ENCODE results near the gene COA6.
"Not testable (repeated sequence)": the region's sequence is repeated elsewhere in the genome, so short reads cannot be mapped to it uniquely, and the experiment has no call there.

Gene COA6

GRCh38 chr1:234368320-234369032 lies 4.8 kb upstream of the COA6 start:
- DNase-seq (ENCODE audit: insufficient read length, low spot score), result no peak
- FAIRE-seq, result no peak
- no peak for TF ChIP-seq POLR2A (IDR thresholded peaks at IDR 0.05; ENCODE audit: low read depth, low read length)
- TF ChIP-seq POU2F2 (IDR thresholded peaks at IDR 0.05; ENCODE audit: low read depth, low read length), result no peak
- TF ChIP-seq SPI1 (IDR thresholded peaks at IDR 0.05; ENCODE audit: low read depth, low read length), result no peak
- TF ChIP-seq TAF1 (IDR thresholded peaks at IDR 0.05; ENCODE audit: low read depth, low read length), result no peak
- TF ChIP-seq POLR2AphosphoS5 (IDR thresholded peaks at IDR 0.05; ENCODE audit: low read depth, low read length), result no peak
- no peak for TF ChIP-seq PAX5 (IDR thresholded peaks at IDR 0.05; ENCODE audit: insufficient read depth, low read length, severe bottlenecking)

GRCh38 chr1:234369033-234369430 lies 4.2 kb upstream of the COA6 start:
- TF ChIP-seq POU2F2 (IDR thresholded peaks at IDR 0.05; ENCODE audit: low read depth, low read length), result no peak
- TF ChIP-seq POLR2A (IDR thresholded peaks at IDR 0.05; ENCODE audit: low read depth, low read length), result no peak
- TF ChIP-seq POLR2AphosphoS5 (IDR thresholded peaks at IDR 0.05; ENCODE audit: low read depth, low read length), result no peak
- no peak for TF ChIP-seq TAF1 (IDR thresholded peaks at IDR 0.05; ENCODE audit: low read depth, low read length)
- TF ChIP-seq PAX5 (IDR thresholded peaks at IDR 0.05; ENCODE audit: insufficient read depth, low read length, severe bottlenecking), result no peak
- no peak for TF ChIP-seq SPI1 (IDR thresholded peaks at IDR 0.05; ENCODE audit: low read depth, low read length)
- no peak for FAIRE-seq
- no peak for DNase-seq (ENCODE audit: insufficient read length, low spot score)

DNA sequence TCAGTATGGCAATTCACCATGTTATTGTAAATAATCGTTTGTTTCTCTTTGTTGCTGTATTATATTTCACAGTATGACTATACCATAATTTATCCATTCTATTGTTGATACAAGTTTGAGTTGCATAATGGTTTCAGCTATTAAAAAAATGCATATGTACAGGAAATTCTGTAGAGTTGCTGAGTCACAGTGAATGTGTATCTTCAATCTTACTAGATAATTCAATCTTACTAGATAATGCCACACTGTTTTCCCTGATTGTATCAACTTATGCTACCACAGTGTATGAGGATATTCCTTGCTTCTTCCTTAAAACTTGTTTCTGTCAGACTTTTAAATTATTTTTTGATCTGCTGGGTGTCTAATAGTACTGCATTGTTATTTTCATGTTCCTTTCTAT lies 3.5 kb upstream of the COA6 start:
- FAIRE-seq (no peak), DNase-seq (ENCODE audit: insufficient read length, low spot score) (no peak)
- no peak for TF ChIP-seq SPI1 (IDR thresholded peaks at IDR 0.05; ENCODE audit: low read depth, low read length)
- TF ChIP-seq TAF1 (IDR thresholded peaks at IDR 0.05; ENCODE audit: low read depth, low read length), result no peak
- TF ChIP-seq POLR2AphosphoS5 (IDR thresholded peaks at IDR 0.05; ENCODE audit: low read depth, low read length), result no peak
- TF ChIP-seq PAX5 (IDR thresholded peaks at IDR 0.05; ENCODE audit: insufficient read depth, low read length, severe bottlenecking), result no peak
- no peak for TF ChIP-seq POU2F2 (IDR thresholded peaks at IDR 0.05; ENCODE audit: low read depth, low read length)
- no peak for TF ChIP-seq POLR2A (IDR thresholded peaks at IDR 0.05; ENCODE audit: low read depth, low read length)

- no peak for DNase-seq (ENCODE audit: insufficient read length, low spot score)
Measured at GRCh38 chr1:234371414-234371813, 1.8 kb upstream of the COA6 start.

DNA sequence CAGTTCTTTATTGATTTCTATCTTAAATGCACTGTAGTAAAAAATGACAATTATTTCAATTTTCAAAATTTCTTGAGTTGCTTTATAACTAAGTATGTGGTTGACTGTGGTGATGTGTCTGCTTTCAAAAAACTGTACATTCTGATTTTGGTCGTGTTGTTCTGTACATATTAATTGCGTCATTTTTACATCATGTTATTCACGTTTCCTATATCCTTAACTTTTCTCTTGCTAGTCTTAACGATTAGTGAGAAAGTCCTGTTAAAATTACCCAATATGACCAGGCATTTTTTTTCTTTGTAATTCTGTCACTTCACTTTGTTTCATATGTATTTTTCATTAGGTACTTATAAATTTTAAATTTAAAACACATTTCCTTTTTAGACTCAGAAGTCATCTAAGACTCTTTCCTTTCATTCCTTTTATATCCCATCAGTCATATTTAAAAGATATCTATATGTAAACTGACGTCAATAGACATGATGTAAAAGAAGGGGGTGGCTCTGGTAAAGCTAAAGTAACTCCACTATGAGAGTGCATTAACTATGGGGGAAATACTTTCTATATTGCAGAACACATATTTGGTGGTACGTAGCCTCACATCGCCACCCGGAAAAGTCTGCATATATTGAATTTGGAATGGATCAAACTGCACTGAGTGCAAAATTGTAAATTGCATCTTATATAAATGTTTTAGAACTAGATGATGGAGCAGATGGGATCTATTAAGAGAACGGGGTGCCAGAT lies 1.1 kb upstream of the COA6 start:
- DNase-seq (ENCODE audit: insufficient read length, low spot score), result no peak
- TF ChIP-seq PAX5 (IDR thresholded peaks at IDR 0.05; ENCODE audit: insufficient read depth, low read length, severe bottlenecking) (no peak), POLR2A (IDR thresholded peaks at IDR 0.05; ENCODE audit: low read depth, low read length) (no peak), TAF1 (IDR thresholded peaks at IDR 0.05; ENCODE audit: low read depth, low read length) (no peak), POLR2AphosphoS5 (IDR thresholded peaks at IDR 0.05; ENCODE audit: low read depth, low read length) (no peak), SPI1 (IDR thresholded peaks at IDR 0.05; ENCODE audit: low read depth, low read length) (no peak), POU2F2 (IDR thresholded peaks at IDR 0.05; ENCODE audit: low read depth, low read length) (no peak)
- no peak for FAIRE-seq

More at GRCh38 chr1:234371414-234371813, 1.8 kb upstream of the COA6 start:
- no peak for FAIRE-seq
- no peak for TF ChIP-seq POU2F2 (IDR thresholded peaks at IDR 0.05; ENCODE audit: low read depth, low read length)
- no peak for TF ChIP-seq TAF1 (IDR thresholded peaks at IDR 0.05; ENCODE audit: low read depth, low read length)
- TF ChIP-seq POLR2AphosphoS5 (IDR thresholded peaks at IDR 0.05; ENCODE audit: low read depth, low read length), result no peak
- no peak for TF ChIP-seq PAX5 (IDR thresholded peaks at IDR 0.05; ENCODE audit: insufficient read depth, low read length, severe bottlenecking)
- TF ChIP-seq POLR2A (IDR thresholded peaks at IDR 0.05; ENCODE audit: low read depth, low read length), result no peak
- no peak for TF ChIP-seq SPI1 (IDR thresholded peaks at IDR 0.05; ENCODE audit: low read depth, low read length)

DNA sequence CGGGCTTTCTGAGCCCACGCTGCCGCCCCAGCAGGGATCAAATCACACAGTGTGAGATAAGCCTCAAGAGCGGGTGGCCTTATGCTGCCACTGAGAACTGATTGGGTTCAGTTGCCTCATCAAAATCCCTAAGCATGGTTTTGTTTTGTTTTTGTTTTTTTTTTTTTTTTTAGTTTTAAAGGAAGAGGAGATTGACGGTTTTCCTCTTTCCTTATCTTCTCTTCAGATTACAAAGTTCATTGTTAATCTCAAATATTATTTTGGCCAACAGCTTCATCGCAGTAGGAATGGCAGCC lies 651 bp downstream of the COA6 start:
- no peak for FAIRE-seq
- TF ChIP-seq TAF1 (IDR thresholded peaks at IDR 0.05; ENCODE audit: low read depth, low read length), result no peak
- no peak for TF ChIP-seq POLR2A (IDR thresholded peaks at IDR 0.05; ENCODE audit: low read depth, low read length)
- no peak for TF ChIP-seq POLR2AphosphoS5 (IDR thresholded peaks at IDR 0.05; ENCODE audit: low read depth, low read length)
- TF ChIP-seq SPI1 (IDR thresholded peaks at IDR 0.05; ENCODE audit: low read depth, low read length), result no peak
- no peak for TF ChIP-seq POU2F2 (IDR thresholded peaks at IDR 0.05; ENCODE audit: low read depth, low read length)
- TF ChIP-seq PAX5 (IDR thresholded peaks at IDR 0.05; ENCODE audit: insufficient read depth, low read length, severe bottlenecking), result no peak
- DNase-seq (ENCODE audit: insufficient read length, low spot score), result no peak

- no peak for TF ChIP-seq PAX5 (IDR thresholded peaks at IDR 0.05; ENCODE audit: insufficient read depth, low read length, severe bottlenecking)
- FAIRE-seq (no peak), DNase-seq (ENCODE audit: insufficient read length, low spot score) (no peak)
Measured at GRCh38 chr1:234375672-234376071, 2.4 kb downstream of the COA6 start.

DNA sequence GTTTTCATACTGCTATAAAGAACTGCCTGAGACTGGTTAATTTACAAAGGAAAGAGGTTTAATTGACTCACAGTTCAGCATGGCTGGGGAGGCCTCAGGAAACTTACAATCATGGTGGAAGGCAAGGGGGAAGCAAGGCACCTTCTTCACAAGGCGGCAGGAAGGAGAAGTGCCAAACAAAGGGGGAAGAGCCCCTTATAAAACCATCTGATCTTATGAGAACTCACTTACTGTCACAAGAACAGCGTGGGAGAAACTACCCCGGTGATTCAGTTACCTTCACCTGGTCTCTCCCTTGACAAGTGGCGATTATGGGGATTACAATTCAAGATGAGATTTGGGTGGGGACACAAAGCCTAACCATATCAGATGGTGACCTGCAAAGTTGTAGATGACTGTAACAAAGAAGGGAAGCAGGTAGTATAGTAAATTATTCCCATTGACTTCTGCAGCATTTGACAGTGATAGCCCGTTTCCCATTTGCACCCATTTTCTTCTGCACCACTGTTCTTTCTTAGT lies 6.4 kb downstream of the COA6 start:
- FAIRE-seq; DNase-seq (ENCODE audit: insufficient read length, low spot score): not testable (repeated sequence)

- TF ChIP-seq POU2F2 (IDR thresholded peaks at IDR 0.05; ENCODE audit: low read depth, low read length), result no peak
- no peak for TF ChIP-seq TAF1 (IDR thresholded peaks at IDR 0.05; ENCODE audit: low read depth, low read length)
- TF ChIP-seq PAX5 (IDR thresholded peaks at IDR 0.05; ENCODE audit: insufficient read depth, low read length, severe bottlenecking), result no peak
- no peak for TF ChIP-seq POLR2A (IDR thresholded peaks at IDR 0.05; ENCODE audit: low read depth, low read length)
- TF ChIP-seq POLR2AphosphoS5 (IDR thresholded peaks at IDR 0.05; ENCODE audit: low read depth, low read length), result no peak
- TF ChIP-seq SPI1 (IDR thresholded peaks at IDR 0.05; ENCODE audit: low read depth, low read length), result no peak
- DNase-seq (ENCODE audit: insufficient read length, low spot score) (no peak), FAIRE-seq (no peak)
Measured at GRCh38 chr1:234381699-234382555, 8.7 kb downstream of the COA6 start.

Data from GM12891 (cell line).